22Rv1 (cell line): ENCODE results near the gene C11orf21.

ENCODE experiments used
- CTCF ChIP-seq: fragments of 450-650 bp; IDR thresholded peaks from 2 replicates; pipeline ENCODE4 v1.5.1; 2017; ENCODE audit warnings: mild to moderate bottlenecking
- ZFX ChIP-seq: fragments of 450-650 bp; IDR thresholded peaks from 2 replicates; pipeline ENCODE4 v1.6.1; 2017; ENCODE audit warnings: antibody characterized with exemption, borderline replicate concordance

- TF ChIP-seq CTCF (no peak), ZFX (no peak)
Measured at GRCh38 chr11:2277933-2278523, 23.7 kb downstream of the C11orf21 start.
